ENCODE results near the gene GNAS-AS1.

GRCh38 chr20:58892932-58893224 lies 42.2 kb upstream of the GNAS-AS1 start:
- no peak for TF ChIP-seq CTCF (IDR thresholded peaks at IDR 0.05)
- TF ChIP-seq POLR2A (IDR thresholded peaks at IDR 0.05): no peak

Measured in esophagus squamous epithelium (tissue), 4 donors.